HG03045 (cell line): ENCODE results near the gene CACTIN.
A peak's percentile ranks its signal among the peaks of the same experiment; 100 is the strongest.
"Not testable (repeated sequence)": the region's sequence is repeated elsewhere in the genome, so short reads cannot be mapped to it uniquely, and the experiment has no call there.

ENCODE experiments used
- ATAC-seq: cut with Tn5 transposase; IDR thresholded peaks from one replicate; pipeline ENCODE4 v1.9.1; 2021; ENCODE audit warnings: mild to moderate bottlenecking, moderate library complexity; ENCODE audit not compliant: unreplicated experiment

CACTIN gene

GRCh38 chr19:3626473-3627350, at the start of gene CACTIN:
Gene CACTIN, minus strand, starts transcription at chr19:3626790. Its CDS starts 28 bp downstream, at chr19:3626762.
- ATAC-seq = peak; percentile 80

DNA sequence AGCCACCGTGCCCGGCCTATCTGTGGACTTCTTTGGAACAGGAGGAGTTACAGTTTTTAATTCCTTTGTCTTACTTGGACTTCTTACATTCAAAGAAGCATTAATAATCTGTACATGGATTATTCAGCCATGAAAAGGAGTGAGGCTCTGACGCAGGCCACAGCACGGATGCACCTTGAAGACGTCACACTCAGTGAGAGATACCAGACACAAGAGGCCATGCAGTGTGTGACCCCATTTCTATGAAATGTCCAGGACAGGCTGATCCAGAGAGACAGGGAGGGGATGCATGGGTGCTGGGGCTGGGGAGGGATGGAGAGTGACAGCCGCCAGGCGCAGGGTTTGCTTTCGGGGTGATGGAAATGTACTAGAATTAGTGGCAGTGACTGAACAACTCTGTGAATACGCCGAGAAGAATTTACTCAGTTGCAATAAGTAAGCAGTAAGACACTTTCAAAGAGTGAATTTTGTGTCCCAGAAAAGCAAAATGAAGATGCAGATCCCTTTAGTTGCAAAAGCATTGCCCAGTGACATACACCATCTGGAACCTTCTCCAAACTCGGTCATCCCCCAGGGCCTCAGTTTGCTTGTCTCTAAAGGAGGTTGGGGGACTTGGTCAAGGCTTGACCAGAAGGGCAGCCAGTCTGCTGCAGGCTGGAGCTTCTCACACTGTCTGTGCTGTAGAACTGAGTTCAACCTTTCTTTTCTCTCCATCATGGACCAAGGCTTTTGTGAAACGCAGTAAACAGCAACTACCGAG, 48.4 kb upstream of the CACTIN start:
- no peak for ATAC-seq

GRCh38 chr19:3673506-3674439, 47.2 kb upstream of the CACTIN start:
- ATAC-seq = no peak

DNA sequence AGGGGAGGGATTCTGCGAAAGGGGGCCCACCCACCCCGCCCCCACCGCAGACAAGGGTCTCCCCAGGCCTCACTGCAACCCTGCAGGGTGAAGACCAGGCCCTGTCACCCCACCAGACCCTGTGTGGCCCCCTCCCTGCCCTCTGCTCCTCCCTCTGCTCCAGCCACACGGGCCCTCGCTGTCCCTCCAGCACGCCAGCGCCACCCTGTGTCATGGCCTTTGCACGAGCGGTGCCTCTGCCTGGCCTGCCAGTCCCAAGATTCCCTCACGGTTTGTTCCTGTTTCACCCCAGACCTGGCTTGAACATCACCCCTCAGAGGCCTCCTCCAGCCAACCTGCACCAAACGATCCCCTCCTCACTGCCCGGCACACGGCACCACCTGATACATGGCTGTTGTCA, 46.4 kb upstream of the CACTIN start:
- ATAC-seq = no peak

DNA sequence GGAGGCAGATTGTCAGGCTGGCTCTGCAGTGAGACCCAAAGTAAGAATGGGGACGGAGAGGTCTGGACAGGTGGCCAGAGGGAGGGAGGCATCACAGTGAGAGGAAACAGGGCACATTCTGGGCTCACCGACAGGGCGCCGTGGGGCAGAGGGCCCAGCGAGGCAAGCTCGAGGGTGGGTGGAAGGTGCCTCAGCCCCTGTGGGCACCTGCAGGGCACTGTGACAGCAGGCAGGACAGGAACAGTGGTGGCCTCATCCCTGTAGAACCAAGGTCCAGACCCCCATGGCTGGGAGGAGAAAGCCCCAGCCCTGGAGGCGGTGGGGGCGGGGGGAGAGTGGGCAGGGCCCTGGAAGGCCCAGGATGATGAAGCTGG, 46.0 kb upstream of the CACTIN start:
- no peak for ATAC-seq

DNA sequence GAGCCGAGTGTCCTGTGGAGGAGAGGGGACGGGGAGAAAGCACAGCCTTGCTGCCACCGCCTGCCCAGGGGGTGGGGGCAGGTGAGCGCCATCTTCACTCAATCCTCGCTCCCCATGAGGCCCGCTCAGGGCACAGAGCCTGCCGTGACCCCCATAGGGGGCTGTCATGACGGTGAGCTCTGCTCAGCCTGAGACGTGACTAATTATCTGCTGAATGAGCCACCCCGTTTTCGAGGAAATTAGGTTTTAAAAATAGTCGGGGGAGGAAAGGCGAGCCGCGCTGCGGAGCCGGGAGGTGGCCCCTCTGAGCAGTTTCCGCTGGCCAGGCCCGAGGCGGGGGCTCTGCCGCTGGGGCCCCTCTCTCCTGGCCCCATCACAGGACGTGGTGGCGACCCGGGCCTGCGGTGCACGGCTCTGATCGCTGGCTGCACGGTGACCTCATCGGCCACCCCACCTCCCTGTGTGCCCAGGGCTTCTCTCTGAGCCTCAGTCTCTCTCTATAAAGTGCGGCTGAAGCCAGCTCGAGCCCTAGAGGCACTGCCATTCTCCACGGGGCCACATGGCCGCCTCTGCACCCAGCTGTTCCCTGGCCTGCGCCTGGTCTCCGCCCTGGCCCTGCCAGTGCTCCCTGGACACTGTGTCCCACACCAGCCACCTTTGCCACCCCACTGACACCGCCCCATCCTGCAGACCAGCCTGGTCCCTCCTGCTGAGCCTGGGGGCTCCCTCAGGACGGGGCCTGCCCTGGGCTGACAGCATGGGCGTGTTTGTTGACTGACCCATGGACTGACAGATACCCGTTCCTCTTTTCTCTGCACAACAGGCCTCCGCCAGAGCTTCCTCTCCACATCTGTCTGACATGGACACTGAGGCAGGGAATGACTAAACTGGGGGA, 45.3 kb upstream of the CACTIN start:
- ATAC-seq = no peak

DNA sequence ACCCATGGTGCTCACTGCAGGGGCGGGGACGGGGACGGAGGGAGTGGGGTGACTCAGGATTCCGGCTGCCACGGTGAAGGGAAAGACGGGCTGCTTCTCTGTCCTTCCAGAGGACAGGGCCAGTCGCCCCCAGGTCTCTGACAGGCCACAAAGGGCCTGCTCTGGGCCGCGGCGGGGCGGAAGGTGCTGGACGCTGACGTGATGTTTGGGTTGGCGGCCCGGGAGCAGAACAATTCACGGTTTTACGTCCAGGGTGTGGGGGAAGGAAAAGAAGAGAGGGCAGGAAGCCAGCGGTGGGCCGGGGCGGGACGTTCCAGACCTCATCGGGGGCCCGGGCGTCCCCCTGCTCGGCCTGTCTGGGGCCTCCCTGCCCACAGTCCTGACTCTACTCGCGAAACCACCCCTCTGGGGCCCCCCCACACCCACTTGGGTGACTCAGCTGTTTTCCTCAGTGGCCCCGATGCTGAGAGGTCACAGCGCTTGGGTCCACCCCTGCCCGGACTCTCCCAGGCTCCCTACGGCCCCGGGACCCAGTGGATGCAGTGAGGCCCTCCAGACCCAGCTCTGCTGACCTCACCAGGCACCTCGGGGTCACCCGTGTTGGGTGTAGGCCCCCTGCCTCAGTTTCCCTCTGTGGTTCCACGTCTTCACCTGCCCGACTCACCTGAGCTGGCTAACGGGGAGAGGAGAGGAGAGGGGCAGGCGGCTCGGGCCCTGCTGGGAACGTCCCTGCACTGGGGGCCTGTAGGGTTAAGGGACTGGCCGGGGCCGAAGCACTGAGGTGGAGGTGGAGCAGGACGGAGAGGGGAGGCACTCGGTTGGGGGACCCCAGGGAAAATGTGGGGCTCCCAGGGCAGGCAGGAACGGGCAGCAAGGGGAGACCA, 44.4 kb upstream of the CACTIN start:
- no peak for ATAC-seq

DNA sequence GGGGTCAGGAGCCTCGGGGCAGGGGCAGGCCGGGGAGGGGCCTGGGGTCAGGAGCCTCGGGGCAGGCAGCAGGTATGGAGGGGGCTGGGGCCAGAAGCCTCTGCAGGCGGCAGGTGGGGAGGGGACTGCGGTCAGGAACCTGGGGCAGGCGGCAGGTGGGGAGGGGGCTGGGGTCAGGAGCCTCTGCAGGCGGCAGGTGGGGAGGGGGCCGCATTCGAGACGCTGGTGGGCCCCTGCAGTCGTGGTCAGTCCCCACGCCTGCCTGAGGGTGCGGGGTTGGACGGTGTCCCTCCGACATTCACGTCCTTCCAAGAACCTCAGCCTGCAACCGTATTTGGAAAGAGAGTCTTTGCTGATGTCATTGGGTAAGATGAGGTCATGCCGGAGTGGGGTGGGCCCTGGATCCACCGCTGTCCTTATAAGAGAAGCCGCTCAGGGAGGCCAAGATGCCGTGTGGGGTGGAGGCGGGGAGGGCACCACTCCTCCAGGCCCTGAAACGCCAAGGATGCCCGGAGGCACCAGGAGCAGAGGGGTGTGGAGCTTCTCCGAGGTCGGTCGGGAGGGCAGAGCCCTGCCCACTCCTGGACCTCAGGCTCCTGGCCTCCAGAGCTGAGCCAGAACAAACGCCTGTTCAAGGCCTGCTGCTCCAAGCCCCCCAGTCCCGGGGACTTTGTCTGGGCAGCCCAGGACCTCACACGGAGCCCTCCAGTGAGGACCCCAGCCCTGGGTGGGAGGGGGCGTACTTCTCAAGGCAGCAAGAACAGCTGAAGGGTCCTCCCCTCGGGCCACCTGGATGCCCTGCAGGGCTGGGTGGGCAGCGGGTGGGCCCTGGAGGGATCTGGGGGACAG, 43.6 kb upstream of the CACTIN start:
- no peak for ATAC-seq

DNA sequence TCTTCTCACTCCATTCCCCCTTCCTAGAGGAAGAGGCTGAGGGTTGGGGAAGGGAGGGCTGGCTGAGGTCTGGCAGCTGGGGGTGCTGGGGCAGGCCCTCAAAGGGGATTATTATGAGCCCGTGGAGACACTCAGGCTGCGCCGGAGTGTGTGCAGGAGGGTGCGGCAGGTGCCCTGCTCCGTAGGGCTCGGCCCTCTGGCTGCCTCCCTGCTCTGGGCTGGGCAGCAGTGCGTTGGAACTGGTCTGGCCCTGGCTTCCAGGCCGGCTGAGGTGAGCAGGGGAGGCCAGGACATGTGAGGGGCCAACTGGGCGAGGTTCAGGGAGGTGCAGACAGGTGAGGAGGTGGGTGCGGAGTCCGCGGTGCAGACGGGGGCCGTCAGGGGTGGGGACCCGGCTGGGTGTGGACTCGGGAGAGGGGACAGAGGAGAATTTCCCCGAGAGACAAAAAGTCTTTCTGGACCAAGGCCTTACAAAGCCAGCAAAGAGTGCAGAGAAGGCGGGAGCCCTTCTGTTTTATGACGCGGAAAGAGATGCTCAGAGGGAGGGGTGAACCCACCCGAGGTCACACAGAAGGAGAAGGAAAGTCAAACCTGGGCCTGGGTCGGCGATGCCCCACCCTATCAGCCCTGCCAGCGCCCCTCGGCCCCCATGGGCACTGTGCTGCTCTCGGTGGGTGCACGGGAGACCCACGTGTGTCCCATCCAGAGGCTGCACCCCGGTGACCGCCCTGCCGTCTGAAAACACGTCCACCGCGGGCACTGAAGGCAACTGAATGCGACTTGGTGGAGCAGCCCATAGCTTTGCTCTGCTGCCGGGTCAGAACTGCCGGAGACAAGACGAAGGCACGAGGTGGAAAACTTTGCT, 42.7 kb upstream of the CACTIN start:
- no peak for ATAC-seq

- no peak for ATAC-seq
Observed at GRCh38 chr19:3668331-3669081, 41.9 kb upstream of the CACTIN start.

GRCh38 chr19:3667766-3668165, 41.2 kb upstream of the CACTIN start:
- no peak for ATAC-seq

- no peak for ATAC-seq
Observed at GRCh38 chr19:3667037-3667638, 40.5 kb upstream of the CACTIN start.

DNA sequence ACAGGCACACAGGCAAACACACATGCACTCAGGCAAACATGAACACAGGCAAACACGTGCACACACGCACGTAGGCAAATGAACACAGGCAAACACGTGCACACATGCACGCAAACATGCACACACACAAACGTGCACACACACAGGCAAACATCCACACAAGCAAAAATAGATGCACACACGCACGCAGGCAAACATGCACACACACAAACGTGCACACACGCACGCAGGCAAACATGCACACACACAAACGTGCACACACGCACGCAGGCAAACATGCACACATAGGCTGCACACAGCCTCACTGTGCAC, 39.9 kb upstream of the CACTIN start:
- not testable (repeated sequence) for ATAC-seq

DNA sequence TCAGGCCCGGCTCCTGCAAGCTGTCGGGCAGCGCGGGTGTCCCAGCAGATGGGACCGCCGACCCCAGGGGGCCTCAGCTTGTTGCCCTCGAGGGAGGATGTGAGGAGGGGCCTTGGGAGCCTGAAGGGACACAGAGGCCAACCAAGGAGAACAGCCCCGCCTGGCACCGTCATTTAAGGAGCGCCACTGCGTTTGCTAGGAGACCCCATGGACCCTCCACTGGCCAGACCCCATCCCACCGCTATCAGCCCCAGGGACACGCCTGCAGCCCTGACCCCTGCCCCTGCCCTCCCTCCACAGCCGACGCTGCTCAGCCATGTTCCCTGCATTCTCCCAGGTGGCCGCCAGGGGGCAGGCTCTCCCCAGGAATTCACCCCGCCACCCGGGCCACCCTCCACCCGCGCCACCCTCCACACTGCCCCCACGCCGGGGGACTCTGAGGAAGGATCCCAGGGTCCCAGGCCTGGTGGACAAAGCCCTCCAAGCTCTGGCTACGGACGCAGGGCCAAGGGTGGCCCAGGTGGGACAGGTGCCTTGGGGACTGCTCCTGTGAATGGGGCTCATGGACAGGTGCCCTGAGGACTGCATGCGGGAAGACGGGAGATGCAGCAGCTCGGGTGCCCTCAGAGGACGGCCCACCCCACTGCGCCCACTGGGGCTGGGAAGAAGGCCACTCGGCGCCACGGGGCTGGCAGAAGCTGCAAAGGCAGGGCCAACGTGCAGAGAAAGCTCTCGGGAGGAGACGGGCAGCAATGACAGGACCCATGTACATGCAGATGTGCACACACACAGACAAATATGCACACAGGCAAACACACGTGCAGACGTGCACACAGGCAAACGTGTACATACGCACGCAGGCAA, 39.3 kb upstream of the CACTIN start:
- no peak for ATAC-seq

DNA sequence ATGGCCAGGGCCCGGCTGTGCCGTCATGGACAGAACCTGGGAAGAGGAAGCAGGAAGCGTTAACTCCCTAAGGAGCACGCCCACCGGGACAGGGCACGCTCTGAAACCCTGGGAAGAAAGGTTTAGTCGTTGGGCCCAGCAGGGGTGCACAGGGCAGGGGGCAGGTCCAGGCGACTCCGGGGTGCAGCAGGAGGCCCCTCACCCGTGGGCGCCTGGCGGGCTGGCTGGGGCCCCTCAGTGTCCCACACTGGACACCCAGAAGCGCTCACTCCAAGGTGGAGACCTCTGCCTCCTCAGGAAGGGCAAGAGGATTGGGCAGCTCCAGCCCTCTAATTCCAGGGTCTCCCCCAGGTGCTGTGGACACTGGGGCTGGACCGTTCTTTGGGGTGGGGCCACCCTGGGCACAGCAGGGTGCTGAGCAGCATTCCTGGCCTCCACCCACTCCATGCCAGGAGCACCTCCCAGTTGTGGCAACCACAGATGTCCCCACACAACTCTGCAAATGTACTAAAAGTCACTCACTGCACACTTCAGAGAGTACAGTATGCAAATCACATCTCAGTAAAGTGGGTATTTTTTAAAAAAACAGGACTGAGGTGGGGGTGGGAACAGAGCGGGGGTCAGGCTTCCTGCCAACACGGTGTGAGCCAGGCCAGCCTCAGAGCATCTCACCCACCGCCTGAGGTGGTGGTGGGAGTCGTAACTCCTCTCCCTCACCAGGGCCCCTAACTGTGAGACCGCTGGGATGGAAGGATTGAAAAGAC, 38.5 kb upstream of the CACTIN start:
- ATAC-seq = no peak
